Activated T-helper 1 cell treated with anti-CD3 and anti-CD28 coated beads, Interleukin-2, amount 50 U/mL, for 16 hours (primary cell): ENCODE results near the gene PIK3C3.
"Not testable (repeated sequence)": the region's sequence is repeated elsewhere in the genome, so short reads cannot be mapped to it uniquely, and the experiment has no call there.

Experiments
- DNase-seq, 2 donors: peaks; one replicate each; pipeline ENCODE4 v3.0.0-alpha.2; 2020; ENCODE audit warnings: low read depth in 1 of 2, low spot score in 1 of 2

The PIK3C3 gene

DNA sequence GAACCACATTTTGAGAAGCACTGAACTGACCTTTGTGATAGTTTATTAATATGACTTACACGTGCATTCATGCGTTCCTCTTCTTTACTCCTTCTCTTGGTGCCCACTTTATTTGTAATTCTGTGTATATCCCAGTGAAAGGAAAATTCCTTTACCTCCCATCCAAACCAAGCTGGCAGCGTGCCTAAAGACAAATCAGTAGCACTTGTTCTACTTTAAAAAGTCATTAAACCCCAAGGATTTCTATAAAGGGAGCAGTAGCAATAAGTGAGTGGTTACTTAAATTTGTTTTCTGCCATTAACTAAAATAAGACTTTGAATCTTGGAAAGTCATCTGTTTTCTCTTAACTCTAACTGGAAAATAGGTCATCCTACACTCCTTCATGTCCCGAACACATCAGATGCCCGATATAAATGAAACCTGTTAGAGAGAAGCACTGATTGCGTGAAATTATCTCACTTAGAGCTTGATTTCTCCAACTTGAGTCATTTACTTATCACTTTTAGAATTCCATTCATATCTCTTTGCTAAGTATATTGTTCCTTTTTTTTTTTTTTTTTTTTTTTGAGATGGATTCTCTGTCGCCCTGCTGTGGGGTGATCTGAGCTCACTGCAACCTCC lies 10.7 kb downstream of the PIK3C3 start:
- DNase-seq, result no peak

DNA sequence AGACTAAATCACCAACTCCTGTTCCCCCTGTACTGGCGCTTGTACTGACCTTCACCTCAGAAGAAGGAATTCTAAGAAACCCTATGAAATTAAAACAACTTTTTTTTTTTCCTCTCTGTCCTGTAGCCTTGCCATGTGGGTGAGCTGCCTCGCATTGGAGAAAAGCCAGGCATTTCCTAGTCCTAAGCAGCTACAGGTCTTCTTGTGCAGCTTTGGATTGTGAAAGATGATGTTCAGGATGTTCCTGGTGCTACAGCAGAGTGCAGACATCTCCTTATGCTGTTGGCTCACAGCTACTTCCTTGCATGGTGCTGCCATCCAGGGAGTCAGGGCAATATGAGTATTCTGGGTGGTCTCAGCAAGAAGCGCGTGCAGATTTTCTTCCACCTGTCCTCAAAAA lies 11.9 kb downstream of the PIK3C3 start:
- no peak for DNase-seq

DNA sequence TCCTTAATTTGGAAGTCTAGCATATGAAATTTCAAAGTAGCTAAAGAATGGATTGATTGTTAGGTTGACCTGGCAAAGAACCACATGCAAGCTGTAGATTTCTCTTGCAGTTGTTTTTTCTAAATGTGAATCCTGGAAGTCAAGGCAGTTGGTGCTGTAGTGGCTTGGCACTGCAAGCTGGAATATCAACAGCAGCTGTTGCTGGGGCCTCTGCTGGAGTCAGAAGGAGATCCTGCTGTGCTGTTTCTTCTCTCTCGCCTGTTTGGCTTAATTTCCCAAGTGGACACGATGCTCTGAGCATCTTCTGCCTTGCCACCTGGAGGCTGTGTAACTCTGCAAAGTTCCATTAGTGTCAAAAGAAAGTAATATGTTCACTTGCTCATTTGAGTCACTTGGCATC lies 12.6 kb downstream of the PIK3C3 start:
- DNase-seq, result no peak

DNA sequence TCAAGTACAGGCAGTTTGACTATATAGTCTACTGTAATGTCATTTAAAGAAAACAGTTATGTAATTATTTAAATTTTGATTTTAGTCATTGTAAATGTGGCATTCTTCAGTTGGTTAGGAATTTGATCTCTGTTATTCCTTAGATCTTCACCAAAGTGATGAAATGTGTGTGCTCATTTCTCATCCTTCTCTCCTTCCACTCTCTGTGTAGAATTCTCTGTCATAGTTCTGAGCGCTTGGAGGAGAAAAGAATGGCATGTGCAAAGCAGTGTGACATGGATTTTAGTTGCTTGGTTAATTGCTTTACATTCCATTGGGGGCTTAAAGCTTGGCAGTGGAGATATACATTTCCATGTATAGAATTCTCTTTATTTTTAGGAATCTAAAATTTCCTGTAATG lies 14.8 kb downstream of the PIK3C3 start:
- no peak for DNase-seq

DNA sequence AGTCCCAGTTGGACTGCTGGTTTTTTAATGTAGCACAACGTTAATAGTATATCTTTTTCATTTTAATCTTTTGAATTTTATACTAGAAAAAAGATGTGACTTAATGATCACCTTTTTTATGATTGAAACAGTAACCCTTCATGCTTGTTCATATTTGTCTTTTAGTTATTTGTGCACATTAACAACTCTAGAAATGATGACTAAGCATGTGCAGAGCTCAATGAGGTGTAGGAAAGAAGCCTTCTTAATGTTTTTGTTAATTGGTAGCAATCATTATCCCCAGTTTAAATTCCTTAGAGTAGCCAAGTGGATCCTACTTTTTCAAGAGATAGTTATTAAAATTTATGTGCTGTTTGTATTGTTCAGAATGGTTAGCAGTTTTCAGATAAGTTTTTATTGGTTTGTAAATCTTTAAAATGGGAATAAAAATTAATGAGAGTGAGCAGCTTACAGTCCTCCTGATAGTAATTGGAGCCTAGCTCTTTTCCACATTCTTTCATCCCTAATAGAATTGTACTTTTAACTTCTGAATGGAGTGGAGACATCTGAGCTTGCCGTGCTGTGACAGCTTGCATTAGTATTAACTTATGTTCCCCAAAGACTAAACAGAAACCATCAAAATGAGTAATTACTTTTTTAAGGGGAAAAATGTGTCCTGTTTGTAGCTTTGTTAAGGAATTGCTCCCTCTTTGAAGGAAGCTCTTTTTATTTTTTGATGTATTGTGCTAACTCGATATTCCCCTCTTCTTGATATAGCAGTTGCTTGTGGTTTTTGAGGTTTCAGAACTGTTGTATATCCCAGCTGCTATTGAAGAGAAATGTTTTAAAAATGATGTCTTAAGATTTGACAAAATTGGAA lies 17.3 kb downstream of the PIK3C3 start:
- no peak for DNase-seq

DNA sequence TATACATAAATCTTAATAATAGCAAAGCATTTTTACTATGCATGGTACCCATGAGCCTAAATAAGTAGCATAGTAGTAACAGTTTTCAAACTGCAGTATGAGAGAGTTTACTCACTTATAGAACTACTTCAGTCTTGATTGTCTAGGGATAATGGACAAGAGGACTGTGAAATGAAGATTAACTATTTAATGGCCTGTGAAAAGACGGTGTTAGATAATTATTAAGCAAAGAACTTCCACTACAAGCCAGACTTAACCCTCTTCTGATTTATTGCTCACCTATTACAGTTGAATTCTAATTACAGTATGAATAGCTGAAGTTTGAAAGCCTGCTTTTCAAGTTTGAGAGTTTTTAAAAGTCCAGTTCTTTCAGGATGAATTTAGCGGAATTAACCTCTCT lies 18.9 kb downstream of the PIK3C3 start:
- no peak for DNase-seq

DNA sequence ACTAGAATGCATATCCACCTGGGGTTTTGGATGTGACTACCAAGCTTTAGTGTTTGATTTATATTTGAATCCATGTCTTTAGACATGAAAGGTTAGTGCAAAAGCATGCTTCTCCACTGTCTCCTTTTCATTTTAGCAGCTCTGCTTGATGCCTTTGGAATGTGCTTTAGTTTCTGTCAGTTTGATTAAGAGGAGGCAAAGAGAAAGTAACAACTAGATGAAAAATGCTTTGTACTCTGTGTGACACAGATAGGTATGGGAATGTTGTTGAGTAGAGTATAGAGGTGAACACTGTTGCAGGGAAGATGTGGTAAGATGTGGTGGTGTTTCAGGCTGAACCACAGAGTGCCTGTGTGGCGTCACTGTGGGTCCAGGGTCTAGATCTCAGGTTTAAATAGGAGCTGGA lies 19.8 kb downstream of the PIK3C3 start:
- DNase-seq, result no peak

DNA sequence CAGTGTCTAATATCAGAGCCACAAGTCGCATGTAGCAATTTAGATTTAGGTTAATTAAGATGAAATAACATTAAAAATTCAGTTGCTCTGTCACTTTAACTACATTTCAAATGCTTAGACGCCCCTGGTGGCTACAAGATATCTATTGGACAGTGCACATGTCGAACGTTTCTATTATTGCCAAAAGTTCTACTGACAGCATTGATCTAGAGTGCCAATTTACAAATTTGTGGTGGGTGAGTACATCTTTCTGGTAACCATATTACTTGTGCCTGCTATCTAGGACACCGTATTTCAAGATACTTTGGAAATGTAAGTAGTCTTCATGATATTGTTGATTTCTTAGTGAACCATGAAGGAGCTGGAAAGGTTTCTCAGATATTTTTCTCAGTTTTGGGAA lies 20.2 kb downstream of the PIK3C3 start:
- no peak for DNase-seq

DNA sequence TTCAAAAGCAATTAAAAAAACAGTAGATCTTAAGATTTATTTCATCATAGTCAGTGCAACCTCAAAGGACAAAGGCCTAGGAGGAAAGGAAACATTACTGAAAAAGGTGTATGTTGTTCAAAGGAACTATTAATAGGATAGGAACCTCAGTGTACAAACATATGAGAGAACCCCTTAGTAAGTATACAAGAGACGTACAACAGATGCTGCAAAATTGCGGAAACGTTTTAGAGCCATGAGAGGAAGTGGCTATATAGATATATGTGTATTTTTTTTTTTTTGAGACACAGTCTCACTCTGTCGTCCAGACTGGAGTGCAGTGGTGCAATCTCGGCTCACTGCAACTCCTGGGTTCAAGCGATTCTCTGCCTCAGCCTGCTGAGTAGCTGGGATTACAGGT lies 22.2 kb downstream of the PIK3C3 start:
- no peak for DNase-seq

DNA sequence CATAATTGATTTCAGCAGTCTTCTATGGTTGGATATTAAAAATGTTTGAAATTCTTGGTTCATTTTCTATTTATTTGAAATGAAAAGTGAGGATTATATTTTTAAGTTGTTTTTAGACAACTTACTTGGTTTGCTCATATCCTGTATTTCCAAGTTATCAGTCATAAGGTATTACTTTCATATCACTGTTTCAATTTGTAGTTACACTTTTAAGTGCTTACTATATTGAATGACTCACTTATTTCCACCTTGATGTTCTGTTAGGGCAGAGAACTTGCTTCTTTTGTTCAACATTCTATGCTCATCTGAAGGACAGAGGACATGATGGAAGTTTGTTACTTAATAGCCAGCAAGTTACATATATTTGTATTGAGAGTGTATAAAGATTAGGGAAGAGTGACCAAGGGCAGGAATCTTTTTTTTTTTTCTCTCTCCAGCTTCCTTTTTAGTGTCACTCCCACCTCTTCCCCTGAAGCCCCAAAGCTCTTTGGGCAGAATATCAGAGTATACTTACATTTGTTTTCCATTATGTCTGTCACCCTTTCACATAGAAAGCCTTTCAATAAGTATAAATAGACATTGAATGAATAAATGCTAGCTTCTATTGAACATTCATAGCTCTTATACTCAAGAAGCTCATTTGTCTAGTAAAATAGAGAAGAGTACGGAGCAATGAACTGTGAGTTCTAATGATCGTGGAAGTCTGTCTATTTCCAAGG lies 28.1 kb downstream of the PIK3C3 start:
- DNase-seq, result no peak

DNA sequence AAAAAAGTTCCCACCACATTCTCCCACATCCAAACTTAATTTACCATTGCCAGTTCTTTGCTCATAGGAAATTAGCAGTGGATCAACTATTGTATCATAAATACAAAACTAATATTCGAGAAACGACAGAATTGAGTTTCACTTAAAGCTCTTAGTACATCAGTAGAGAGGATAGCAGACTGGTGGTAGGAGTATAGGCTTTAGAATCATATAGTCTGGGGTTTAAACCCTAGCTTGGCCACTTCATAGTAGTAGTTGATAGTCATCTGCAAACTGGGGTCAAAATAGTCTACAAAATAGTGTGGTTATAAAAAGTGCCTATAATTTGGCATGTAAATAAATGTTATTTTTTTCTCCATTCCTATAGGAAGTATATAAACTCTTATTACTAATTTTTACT lies 30.9 kb downstream of the PIK3C3 start:
- DNase-seq, result no peak

DNA sequence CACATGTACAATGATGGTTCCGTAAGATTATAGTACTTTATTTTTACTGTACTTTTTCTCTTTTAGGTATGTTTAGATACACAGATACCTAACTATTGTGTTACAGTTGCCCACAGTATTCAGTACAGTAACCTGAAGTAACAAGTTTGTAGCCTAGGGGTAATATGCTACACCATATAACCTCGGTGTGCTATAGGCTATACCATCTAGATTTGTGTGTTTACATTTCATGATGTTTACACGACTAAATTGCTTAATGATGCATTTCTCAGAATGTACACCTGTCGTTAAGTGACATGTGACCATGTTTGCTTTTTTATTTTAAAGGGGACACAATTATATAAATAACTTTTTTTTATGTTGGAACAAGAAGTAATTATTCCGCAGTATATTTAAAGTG lies 34.5 kb downstream of the PIK3C3 start:
- DNase-seq, result no peak

DNA sequence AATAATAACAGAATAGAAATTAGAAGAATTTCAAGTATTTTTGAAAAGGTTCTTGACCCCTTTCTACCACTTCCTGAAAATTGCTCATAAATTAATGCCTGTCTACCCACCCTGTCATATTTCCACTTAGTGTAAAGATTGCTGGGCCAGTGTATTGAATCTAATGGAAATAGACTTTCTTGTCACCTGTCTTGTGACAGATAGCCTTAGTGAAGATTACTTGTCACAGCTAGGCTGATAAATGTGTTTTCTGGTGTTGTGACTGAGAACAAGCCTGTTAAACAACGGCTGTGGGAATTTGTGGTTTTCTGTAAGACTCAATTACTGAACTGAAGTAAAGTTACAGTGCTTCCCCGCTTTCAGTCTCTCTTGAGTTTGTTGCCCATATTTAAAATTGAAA lies 37.0 kb downstream of the PIK3C3 start:
- no peak for DNase-seq

DNA sequence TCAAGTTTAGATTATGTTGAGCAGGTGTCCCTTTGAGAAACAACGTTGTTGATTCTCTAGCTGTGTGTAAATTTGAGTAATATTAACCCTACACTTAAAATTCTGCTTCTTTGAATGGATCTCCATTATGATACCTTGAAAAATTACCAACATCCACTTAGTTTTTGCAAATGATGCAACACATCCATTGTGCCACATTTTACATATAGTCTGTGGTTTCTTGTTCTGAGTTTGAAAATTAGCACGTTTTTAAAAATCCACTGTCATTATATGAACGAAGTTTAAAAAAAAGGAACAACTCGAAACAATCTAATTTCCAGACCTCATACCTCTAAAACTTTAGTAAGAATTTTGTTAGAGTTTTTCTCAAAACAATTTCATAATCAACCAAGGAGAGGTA lies 37.7 kb downstream of the PIK3C3 start:
- no peak for DNase-seq

DNA sequence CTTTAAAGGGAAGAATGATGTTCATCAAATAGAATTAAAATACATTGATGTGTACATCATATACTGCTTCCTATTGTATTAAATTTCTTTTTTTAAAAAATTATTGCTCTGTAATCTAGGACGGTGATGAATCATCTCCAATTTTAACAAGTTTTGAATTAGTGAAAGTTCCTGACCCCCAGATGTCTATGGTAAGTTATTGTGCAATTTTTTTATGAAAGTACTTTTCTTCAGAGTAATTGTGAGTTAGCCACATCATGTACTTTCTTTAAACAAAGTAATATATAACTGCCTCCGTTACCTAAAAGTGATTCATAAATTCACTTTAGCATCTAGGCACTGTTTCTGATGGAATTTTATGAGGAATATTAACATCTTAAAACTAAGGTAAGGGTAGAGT lies 38.1 kb downstream of the PIK3C3 start:
- no peak for DNase-seq

DNA sequence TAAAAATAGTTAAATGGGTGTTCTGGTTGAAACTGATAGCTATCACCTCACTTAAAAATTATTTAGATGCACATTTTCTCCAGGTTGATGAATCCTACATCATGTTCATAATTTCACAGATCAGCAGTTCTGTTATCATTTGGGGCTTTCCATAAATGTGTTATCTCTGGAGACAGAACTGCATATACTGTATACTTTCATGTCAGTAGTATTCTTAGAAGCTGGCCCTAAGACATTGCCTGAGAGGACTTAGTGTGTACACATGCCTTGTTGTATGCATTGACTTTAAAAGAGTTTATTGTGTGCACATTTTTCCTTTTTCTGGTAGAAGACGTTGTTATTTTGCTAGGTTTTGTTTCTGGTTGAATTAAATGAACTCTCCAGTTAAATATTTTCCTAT lies 41.0 kb downstream of the PIK3C3 start:
- DNase-seq, result no peak

DNA sequence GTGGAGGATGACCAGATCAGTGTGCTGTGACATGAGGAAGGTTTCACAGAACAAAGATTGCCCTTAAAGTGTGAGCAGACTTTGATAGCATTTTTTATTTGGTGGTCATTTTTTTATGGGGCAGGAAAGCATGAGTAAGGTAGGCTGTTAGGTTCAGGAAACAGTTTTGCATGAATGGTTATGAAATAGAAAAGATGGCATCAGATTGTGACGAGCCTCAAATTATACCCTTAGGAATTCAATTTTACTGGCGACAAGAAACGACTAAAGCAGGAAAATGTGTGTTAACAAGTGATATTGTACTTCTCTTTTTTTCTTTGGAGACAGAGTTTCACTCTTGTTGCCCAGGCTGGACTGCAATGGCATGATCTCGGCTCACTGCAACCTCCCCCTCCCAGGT lies 44.7 kb downstream of the PIK3C3 start:
- no peak for DNase-seq

DNA sequence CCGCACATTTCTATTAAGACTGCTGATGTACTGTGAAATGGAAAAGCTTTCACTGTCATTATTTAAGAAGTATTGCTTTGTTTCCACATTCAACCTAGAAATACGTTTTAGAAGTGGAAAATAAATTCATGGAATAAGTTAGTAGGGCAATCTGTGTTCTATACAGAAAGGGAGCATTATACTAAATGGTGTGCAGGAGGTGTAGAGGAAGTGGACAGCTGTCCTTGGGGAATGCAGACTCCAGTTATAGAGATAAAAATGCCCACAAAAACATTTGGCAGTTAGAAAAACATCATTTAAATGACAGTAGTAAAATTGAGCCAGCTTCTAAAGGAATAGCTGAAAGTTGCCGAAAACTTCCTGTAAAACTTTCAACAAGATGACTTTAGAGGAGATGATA lies 46.8 kb downstream of the PIK3C3 start:
- DNase-seq, result no peak

DNA sequence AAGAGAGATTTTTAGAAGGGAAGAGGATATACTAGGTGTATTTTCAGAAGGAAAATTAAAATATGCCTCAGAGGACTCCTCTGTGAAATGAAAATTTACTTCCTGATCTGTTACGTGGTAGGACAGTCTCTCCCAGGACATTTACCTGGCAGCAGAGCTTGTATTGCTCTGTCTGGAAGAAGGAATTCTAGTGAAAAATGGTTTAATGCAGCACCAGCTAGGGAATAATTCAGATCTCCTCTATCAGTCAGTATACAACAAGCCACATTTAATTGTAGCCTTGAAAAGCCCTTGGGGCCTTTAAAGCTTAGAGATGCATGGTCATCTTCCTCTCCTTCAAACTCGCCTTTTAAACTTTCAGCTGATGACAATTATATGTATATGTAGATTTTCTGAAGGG lies 49.6 kb downstream of the PIK3C3 start:
- no peak for DNase-seq

DNA sequence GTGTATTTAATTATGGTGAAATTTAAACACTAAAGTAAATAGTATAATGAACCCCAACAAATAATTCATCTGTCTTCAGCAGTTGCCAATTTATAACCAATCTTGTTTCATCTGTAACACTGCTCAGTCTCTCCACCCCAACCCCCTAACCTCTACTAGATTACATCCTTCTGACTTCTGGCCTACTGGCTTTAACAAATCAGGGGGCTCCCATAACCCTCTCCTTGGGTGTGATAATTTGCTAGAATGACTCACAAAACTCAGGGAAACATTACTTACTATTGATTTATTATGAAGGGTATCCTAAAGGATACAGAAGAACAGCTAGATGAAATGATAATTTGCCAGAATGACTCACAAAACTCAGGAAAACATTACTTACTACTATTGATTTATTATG lies 50.7 kb downstream of the PIK3C3 start:
- no peak for DNase-seq

DNA sequence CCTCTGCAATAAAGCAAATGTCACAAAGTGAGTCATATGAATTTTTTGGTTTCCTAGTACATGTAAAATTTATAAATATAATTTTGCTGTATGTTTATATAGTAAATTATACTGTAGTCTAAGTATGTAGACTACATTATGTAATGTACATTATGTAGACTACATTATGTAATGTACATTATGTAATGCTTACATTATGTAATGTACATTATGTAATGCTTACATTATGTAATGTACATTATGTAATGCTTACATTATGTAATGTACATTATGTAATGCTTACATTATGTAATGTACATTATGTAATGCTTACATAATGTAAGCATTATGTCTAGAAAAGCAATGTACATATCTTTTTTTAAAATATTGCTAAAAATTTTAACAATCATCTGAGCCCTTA lies 54.4 kb downstream of the PIK3C3 start:
- DNase-seq, result not testable (repeated sequence)

DNA sequence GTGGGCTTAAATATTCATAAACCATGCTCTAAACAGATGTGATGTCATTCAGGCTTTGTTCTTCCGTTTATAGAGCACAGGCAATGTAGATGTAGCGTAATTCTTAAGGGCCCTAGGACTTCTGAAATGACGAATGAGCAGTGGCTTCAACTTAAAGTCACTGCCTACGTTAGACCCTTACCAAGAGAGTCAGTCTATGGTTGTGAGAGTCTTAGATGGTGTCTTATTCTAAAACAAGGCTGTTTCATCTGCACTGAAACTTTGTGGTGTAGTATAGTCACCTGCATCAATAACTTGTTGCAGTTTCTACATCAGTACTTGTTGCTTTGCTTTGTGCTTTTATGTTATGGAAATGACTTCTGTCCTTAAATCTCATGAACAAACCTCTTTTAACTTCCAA lies 56.0 kb downstream of the PIK3C3 start:
- DNase-seq, result no peak
